Neural progenitor cell (in vitro differentiated cells): ENCODE measurements around the gene PARN.

Experiments
- CTCF ChIP-seq: fragments of 200-600 bp; sonication (generic); IDR thresholded peaks from 2 replicates; pipeline ENCODE4 v1.5.1; 2017; ENCODE audit warnings: antibody characterized with exemption, mild to moderate bottlenecking
- EZH2 ChIP-seq: fragments of 200-600 bp; sonication (generic); IDR thresholded peaks from 2 replicates; pipeline ENCODE4 v1.6.1; 2017; ENCODE audit warnings: antibody characterized with exemption, mild to moderate bottlenecking, moderate library complexity

- TF ChIP-seq EZH2 (no peak), CTCF (no peak)
Observed at GRCh38 chr16:14486520-14487303, 143.3 kb downstream of the PARN start.
